ENCODE data around the gene SFTPA2.
"Not testable (repeated sequence)": the region's sequence is repeated elsewhere in the genome, so short reads cannot be mapped to it uniquely, and the experiment has no call there.

DNA sequence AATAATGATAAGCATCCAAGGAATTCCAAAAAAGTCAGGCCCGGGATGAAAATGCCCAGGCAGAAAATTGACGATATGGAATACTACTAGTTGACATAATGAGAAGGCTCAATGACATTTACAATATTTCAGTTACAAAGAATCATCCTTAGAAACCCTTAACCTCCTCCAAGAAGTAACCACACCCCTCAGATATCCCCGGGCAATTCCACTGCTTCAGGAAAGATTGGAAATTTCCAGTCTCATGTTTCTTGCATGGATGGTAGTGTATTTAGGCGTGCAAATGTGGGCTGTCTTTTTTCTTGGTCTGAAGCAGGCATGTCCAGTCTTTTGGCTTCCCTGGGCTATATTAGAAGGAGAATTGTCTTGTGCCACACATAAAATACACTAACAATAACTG, 42.6 kb downstream of the SFTPA2 start:
- TF ChIP-seq KAT2A (conservative IDR thresholded peaks at IDR 0.05; ENCODE audit: control insufficient read depth, low read depth, low read length); STAT1 (conservative IDR thresholded peaks at IDR 0.05): not testable (repeated sequence)
- TF ChIP-seq, protein P1, sequence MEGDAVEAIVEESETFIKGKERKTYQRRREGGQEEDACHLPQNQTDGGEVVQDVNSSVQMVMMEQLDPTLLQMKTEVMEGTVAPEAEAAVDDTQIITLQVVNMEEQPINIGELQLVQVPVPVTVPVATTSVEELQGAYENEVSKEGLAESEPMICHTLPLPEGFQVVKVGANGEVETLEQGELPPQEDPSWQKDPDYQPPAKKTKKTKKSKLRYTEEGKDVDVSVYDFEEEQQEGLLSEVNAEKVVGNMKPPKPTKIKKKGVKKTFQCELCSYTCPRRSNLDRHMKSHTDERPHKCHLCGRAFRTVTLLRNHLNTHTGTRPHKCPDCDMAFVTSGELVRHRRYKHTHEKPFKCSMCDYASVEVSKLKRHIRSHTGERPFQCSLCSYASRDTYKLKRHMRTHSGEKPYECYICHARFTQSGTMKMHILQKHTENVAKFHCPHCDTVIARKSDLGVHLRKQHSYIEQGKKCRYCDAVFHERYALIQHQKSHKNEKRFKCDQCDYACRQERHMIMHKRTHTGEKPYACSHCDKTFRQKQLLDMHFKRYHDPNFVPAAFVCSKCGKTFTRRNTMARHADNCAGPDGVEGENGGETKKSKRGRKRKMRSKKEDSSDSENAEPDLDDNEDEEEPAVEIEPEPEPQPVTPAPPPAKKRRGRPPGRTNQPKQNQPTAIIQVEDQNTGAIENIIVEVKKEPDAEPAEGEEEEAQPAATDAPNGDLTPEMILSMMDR (IDR thresholded peaks at IDR 0.05 in 2 of 3, conservative IDR thresholded peaks at IDR 0.05 in 1 of 3; ENCODE audit: control insufficient read depth in 2 of 3, extremely low read depth in 1 of 3, insufficient read depth in 1 of 3, low read depth in 3 of 3, low read length in 3 of 3) = not testable (repeated sequence)
